HEK293T (cell line): ENCODE data around the gene ST3GAL4.

Source experiments
- ARNT ChIP-seq: fragments of 450-650 bp; IDR thresholded peaks from 2 replicates; pipeline ENCODE4 v1.6.1; 2017; ENCODE audit warnings: mild to moderate bottlenecking
- BHLHE40 ChIP-seq: fragments of 450-650 bp; IDR thresholded peaks from 2 replicates; pipeline ENCODE4 v1.6.1; 2016; ENCODE audit warnings: mild to moderate bottlenecking, moderate library complexity, borderline replicate concordance
- ELF4 ChIP-seq: fragments of 450-650 bp; IDR thresholded peaks from 2 replicates; pipeline ENCODE4 v1.6.1; 2017; ENCODE audit warnings: antibody characterized with exemption
- FOXA1 ChIP-seq: fragments of 450-650 bp; IDR thresholded peaks from 2 replicates; pipeline ENCODE4 v1.6.1; 2016; ENCODE audit warnings: mild to moderate bottlenecking
- FOXK2 ChIP-seq: fragments of 450-650 bp; IDR thresholded peaks from 2 replicates; pipeline ENCODE4 v1.6.1; 2016; ENCODE audit warnings: mild to moderate bottlenecking
- FOXM1 ChIP-seq: fragments of 450-650 bp; IDR thresholded peaks from 2 replicates; pipeline ENCODE4 v1.6.1; 2017; ENCODE audit warnings: mild to moderate bottlenecking, borderline replicate concordance
- HDGF ChIP-seq: fragments of 450-650 bp; IDR thresholded peaks from 2 replicates; pipeline ENCODE4 v1.6.1; 2017; ENCODE audit warnings: antibody characterized with exemption, borderline replicate concordance
- L3MBTL2 ChIP-seq: fragments of 450-650 bp; conservative IDR thresholded peaks from 2 replicates; pipeline ENCODE4 v1.6.1; 2016; ENCODE audit warnings: mild to moderate bottlenecking
- LEF1 ChIP-seq: fragments of 450-650 bp; IDR thresholded peaks from 2 replicates; pipeline ENCODE4 v1.6.1; 2017; ENCODE audit warnings: mild to moderate bottlenecking, borderline replicate concordance
- NFRKB ChIP-seq: fragments of 450-650 bp; IDR thresholded peaks from 2 replicates; pipeline ENCODE4 v1.6.1; 2016; ENCODE audit warnings: mild to moderate bottlenecking, moderate library complexity
- SP1 ChIP-seq: fragments of 450-650 bp; IDR thresholded peaks from 2 replicates; pipeline ENCODE4 v1.6.1; 2017
- SUZ12 ChIP-seq: fragments of 450-650 bp; IDR thresholded peaks from 2 replicates; pipeline ENCODE4 v1.6.1; 2016; ENCODE audit warnings: mild to moderate bottlenecking
- TARDBP ChIP-seq: fragments of 450-650 bp; IDR thresholded peaks from 2 replicates; pipeline ENCODE4 v1.6.1; 2016
- TF ChIP-seq, protein P1 (sequence below): fragments of 450-650 bp; IDR thresholded peaks from 2 replicates; pipeline ENCODE4 v1.6.1; 2016

DNA sequence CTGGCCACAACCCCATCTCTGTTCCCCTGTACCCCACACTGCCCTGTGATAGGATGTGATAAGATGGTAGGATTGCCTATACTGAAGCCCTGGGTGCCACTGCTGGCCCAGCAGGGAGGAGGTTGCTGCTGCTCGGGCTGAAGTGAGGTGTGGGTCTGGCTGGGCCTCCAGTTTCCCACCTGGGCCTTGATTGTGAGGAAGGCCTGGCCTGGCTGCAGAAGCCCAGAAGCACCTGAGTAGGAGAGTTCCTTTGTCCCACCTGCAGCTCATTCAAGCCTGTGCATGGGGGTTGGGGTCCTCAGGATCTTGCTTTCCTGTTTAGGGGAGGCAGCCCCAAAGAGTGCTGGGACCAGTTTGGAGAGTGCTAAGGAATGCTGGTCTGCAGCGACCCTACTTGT, 3.3 kb downstream of the ST3GAL4 start:
- TF ChIP-seq FOXM1 (no peak), SUZ12 (no peak), SP1 (no peak), ARNT (no peak), ELF4 (no peak), TARDBP (no peak), HDGF (no peak), L3MBTL2 (no peak), FOXA1 (no peak), NFRKB (no peak), FOXK2 (no peak), LEF1 (no peak), BHLHE40 (no peak)
- TF ChIP-seq, protein P1, sequence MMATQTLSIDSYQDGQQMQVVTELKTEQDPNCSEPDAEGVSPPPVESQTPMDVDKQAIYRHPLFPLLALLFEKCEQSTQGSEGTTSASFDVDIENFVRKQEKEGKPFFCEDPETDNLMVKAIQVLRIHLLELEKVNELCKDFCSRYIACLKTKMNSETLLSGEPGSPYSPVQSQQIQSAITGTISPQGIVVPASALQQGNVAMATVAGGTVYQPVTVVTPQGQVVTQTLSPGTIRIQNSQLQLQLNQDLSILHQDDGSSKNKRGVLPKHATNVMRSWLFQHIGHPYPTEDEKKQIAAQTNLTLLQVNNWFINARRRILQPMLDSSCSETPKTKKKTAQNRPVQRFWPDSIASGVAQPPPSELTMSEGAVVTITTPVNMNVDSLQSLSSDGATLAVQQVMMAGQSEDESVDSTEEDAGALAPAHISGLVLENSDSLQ = no peak
